A549 treated with DMSO at 1 μM for 4 hours (cell line): ENCODE results near the gene OR2H1. TPM values are rescaled to one million over a fixed set of nuclear protein-coding genes. Genes with fewer than 3 reads are reported as not detected.

ENCODE experiments used
- total RNA-seq: library from RNA; stranded (reverse); fragments of 200-300 nt; extraction: Qiagen RNA extraction; gene quantifications from 5 replicates; pipeline ENCODE4 v1.2.3, GENCODE V29; 2022; ENCODE audit warnings: low read depth

The OR2H1 gene
- total RNA-seq = not detected in 5 replicates

DNA sequence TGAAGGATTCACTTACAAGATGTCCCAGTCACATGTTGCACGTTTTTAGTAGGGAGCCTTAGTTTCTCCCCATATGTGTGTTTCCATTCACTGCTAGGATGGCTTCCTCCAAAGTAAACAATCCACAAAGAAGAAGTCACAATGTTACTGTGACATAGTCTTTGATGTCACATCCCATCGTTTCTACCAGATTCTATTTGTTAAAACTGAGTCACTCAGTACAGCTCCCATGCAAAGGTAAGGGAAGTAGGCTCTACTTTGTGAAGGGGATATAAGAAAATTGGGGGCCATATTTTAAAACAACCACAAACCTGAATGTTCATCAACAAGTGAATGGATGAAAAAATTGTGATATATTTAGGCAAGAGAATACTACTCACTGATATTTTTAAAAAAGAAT is at the start of gene OR2H1, which contains the start of gene OR11A1:
TSS of gene OR2H1 (plus strand) at position 185 of the 400 bp plus-strand sequence. CDS start 4,615 bp downstream, outside the sequence.
TSS of gene OR11A1 (minus strand) at position 101 of the 400 bp plus-strand sequence. CDS start 29,430 bp downstream, outside the sequence.

DNA sequence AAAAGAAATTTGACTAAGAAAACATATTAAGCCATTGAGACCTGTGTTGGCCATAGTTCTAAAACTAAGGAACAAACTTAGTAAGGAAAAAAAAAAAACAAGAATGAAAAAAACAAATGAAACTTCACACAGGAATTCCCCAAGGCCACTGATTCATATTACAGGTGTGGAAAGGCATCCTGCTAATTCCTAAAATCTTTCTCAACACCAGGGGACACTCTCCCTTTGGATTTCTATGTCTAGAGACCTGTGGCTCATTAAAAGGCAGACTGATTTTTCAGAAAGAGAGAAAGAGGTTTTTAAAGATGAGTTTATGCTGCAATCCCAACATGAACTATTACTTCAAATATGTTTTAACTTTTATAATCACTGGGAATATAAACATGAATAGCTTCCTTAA is 42.4 kb upstream of the OR2H1 start, which contains the start of gene OR12D1:
TSS of gene OR12D1 (plus strand) at position 341 of the 400 bp plus-strand sequence.

GRCh38 chr6:29439006-29439405 is 17.9 kb upstream of the OR2H1 start, which contains the start of gene OR10C1:
TSS of gene OR10C1 (plus strand) at chr6:29439306. CDS start at chr6:29440016, 710 bp downstream.

GRCh38 chr6:29487660-29488059 is 30.7 kb downstream of the OR2H1 start, which contains the start of gene MAS1L:
TSS of gene MAS1L (minus strand) at chr6:29487956. CDS start at chr6:29487902, 54 bp downstream.

Other genes with a start within 250 kb of the OR2H1 start
- gene OR14J1, start 155.5 kb upstream of the OR2H1 start, total RNA-seq = not detected in 5 replicates
- gene OR5V1, start 88.3 kb upstream of the OR2H1 start, total RNA-seq = not detected in 5 replicates
- not detected in 5 replicates for gene OR12D3, start 81.9 kb upstream of the OR2H1 start, total RNA-seq
- not detected in 5 replicates for gene OR12D2, start 61.5 kb upstream of the OR2H1 start, total RNA-seq
- not detected in 5 replicates for gene OR12D1, start 42.2 kb upstream of the OR2H1 start, total RNA-seq
- not detected in 5 replicates for gene OR10C1, start 17.8 kb upstream of the OR2H1 start, total RNA-seq
- gene OR11A1, start 84 bp upstream of the OR2H1 start, total RNA-seq = not detected in 5 replicates
- gene MAS1L, start 30.8 kb downstream of the OR2H1 start, total RNA-seq = not detected in 5 replicates
- 0.40 to 0.96 TPM (median 0.87 TPM) in 5 replicates for gene UBD, start 102.6 kb downstream of the OR2H1 start, total RNA-seq
- not detected in 5 replicates for gene OR2H2, start 128.0 kb downstream of the OR2H1 start, total RNA-seq
- 3.9 to 6.6 TPM (median 5.7 TPM) in 5 replicates for gene GABBR1, start 176.0 kb downstream of the OR2H1 start, total RNA-seq
- gene MOG, start 199.9 kb downstream of the OR2H1 start, total RNA-seq = not detected in 5 replicates
- gene ZFP57, start 224.0 kb downstream of the OR2H1 start, total RNA-seq = not detected in 5 replicates